Umbilical cord (tissue), 2 donors: ENCODE measurements around the gene PIM1. TPM values are rescaled to one million over a fixed set of nuclear protein-coding genes. Genes with fewer than 3 reads are reported as not detected.
"Not testable (repeated sequence)": the region's sequence is repeated elsewhere in the genome, so short reads cannot be mapped to it uniquely, and the experiment has no call there.

ENCODE experiments used
- DNase-seq: peaks from one replicate; pipeline ENCODE4 v3.0.0-alpha.2; 2015; ENCODE audit warnings: low spot score
- total RNA-seq: library from RNA; depleted of rRNA; stranded (reverse); fragments of >200 nt; gene quantifications from one replicate; pipeline ENCODE4 v1.2.3, GENCODE V29; 2014; ENCODE audit warnings: low replicate concordance; ENCODE audit not compliant: insufficient read depth

The PIM1 gene
- total RNA-seq: 52.0 TPM

DNA sequence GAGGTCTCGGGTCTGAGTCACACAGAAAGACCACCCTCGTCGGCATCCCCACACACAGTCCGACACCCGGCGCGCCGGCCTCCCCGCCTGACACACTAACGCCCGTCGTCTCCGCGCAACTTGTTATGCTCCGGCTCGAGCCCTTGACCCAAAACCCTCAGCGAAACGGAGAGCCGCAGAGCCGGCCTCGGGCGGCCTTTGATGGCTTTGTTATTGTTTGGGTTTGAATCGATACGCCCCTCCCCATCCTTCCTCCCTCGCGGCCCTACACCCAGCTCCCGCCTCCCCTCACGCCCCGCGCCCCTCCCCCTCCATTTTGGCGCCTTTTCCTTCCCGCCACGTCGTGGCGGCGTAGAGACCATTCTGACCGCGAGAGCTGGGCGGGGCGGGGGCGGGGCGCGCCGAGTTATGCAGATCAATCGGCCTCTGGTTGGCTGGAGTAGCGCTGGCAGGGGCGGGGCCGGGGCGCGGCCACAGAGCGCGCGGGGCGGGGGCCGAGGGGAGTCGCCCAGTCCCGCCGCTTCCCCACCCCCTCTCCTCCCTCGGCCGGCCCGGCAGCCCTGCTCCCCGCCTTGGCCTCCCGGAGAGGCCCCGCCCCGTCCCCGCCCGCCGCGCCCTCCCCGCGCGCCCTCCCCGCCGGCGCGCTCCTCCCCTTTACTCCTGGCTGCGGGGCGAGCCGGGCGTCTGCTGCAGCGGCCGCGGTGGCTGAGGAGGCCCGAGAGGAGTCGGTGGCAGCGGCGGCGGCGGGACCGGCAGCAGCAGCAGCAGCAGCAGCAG is at the start of gene PIM1:
TSS of gene PIM1 (plus strand) at position 657 of the 777 bp plus-strand sequence. CDS start 424 bp downstream, outside the sequence.
- peak; percentile 99 for DNase-seq

DNA sequence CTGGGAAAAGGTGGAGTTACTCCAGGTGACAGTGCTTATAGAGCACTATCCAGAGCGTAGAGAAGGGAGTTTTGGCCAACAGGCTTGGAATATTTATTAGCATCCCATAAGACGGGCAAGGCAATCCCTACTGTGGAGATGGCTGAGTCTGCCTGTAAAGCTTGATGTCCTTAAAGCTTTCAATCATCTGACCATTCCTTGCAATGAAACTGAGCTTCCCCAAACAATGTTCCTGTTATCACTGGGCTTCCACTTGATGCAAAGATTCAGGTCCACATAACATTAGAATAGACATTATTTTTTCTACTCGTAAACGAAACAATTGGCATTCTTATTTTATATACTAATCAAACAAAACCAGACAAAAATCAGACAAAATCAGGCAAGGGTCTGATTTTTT is 48.4 kb upstream of the PIM1 start:
- no peak for DNase-seq

DNA sequence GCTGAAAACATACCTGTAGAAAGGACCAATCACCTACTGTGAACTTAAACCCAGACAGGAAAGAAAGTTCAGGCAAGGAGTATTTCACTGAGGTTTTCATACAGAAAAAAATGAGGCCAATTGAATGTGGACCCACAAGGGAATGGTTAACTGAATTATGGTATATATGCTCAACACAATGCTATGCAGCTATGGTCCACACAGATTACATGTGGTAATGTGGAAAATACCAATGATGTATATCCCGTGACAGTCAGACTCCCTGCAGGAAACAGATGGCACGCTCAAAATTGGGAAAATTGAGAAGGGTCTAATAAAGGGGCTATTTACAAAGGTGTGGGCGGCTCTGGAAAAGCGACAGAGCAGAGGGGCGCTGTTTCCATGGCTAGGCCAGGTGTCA is 47.1 kb upstream of the PIM1 start:
- DNase-seq: no peak

DNA sequence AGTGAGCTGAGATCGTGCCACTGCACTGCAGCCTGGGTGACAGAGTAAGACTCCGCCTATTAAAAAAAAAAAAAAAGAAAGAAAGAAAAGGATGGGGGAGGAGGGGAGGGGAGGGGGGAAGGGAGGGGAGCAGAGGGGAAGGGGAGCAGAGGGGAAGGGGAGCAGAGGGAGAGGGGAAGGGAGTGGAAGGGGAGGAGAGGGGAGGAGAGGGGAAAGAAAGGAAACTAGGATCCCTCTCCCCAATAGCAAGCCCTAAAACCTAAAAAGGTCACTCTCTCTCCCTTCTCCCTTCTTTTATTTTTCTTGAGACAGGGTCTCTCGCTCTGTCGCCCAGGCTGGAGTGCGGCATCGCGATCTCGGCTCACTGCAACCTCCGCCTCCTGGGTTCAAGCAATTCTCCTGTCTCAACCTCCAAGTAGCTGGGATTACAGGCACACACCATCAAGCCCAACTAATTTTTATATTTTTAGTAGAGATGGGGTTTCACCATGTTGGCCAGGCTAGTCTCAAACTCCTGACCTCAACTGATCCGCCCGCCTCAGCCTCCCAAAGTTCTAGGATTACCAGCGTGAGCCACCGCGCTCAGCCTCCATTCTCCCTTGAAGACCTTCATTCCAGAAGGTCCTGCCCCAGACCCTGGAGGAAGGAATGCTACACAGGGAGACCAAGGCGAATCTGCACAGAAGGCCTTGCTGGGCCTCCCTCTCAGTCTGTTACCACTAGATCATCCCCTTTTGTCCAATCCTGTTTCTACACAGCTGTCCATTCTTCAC is 45.8 kb upstream of the PIM1 start:
- no peak for DNase-seq

GRCh38 chr6:37125774-37126492 is 44.0 kb upstream of the PIM1 start:
- peak; percentile 44 for DNase-seq

DNA sequence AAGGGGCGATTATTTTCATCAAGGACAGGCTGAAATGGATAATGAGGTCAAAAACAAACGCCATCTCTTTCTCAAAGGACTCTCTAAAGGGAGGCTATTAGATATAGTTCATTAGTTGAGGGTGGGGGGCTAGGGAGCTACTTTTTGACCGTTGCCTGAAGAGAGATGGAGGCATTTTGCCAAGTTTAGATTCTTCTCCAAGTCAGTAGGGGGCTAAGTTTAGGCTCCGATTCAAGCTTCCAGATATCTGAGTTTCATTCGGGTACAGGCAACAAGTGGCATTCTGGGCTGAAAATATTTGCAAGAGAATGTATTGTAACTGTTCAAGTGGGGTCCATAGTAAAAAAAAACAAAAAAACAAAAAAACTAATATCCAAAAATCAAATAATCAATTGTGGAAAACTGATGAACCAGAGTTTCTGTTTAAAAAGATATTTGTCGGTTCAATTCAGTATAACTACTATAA is 43.4 kb upstream of the PIM1 start:
- DNase-seq: no peak

DNA sequence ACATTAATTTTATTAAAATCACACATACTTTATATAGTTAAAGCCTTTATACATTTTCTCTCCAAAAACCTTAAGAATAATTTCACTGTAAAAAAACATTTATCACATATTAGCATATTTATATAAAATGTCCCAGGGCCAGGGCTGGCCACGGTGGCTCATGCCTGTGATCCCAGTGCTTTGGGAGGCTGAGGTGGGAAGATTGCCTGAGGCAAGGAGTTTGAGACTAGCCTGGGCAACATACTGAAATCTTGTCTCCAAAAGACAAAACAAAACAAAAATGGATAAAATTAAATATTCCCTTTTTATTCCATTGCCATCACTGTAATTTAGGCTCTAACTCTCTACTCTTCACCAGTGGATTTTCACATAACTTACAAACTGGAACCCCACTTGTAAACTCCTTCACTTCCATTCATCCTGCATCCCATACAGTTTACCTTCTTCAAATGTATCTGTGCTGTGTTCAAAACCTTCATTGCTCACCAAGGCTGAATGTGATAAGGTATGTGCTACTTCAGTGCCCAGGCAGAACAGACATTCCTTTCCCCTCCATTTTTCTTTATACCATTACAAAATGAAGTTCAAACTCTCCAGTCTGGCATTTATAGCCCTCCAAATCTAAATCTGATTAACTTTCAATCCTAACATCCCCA is 42.9 kb upstream of the PIM1 start:
- no peak for DNase-seq

DNA sequence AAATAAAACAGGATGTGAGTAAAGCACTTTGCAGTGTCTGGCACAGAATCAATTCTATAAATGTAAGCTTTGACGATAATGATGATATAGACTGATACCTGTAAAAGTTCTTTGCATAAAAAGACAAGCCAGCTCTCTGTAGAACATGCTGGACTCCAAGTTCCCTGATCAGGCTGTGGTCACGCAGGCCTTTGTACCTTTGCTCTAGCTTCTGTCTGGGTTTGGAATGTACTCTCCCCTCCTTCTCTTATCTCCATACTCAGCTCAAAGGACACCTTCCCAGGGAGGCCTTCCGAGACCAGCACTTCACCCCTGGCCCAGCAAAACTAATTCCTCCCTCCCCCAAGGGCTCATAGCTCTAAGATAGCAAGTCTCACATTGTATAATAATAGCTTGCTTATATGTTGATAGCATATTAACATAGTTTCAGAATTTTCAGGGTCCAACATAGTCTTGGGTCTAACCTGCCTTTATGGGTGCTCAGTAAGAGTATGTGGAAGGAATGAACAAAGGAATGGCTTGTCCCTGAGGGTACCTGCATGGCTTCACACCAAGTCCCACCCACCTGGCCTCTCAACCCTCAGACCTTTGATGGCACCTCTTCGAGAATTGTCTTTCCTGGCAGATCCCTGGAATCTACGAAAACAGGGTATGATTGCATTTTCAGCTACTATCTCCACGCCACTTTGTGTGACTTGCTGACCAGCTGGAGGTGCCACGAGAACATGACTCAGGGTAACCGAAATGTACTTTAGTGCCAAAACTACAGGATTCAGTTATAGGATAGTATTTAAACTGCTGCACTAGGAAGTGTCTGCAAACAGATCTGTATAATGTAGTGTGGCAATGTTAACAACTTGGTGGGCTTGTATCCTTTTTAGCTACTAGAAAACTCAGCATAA is 41.7 kb upstream of the PIM1 start:
- DNase-seq: peak; percentile 36

DNA sequence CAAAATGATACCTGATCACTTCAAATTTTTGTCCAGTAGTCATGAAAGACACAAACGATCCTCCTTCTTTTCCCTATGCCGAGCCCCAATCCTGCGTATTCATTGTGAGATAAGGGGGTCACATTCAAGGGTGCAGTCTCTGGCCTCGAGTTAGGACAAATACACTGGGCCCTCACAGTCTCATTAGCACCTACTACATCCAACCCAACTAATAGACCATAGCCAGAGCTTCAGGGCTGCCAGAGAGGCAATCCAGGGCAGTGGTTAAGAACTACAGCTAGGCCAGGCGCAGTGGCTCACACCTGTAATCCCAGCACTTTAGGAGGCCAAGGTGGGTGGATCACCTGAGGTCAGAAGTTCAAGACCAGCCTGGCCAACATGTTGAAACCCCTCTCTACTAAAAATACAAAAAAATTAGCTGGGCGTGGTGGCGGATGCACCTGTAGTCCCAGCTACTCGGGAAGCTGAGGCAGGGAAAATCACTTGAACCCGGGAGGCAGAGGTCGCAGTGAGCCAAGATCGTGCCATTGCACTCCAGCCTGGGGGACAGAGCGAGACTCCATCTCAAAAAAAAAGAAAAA is 41.0 kb upstream of the PIM1 start:
- DNase-seq: not testable (repeated sequence)

GRCh38 chr6:37129566-37129965 is 40.4 kb upstream of the PIM1 start:
- DNase-seq: no peak

- no peak for DNase-seq
Measured at GRCh38 chr6:37130704-37131103, 39.2 kb upstream of the PIM1 start.

DNA sequence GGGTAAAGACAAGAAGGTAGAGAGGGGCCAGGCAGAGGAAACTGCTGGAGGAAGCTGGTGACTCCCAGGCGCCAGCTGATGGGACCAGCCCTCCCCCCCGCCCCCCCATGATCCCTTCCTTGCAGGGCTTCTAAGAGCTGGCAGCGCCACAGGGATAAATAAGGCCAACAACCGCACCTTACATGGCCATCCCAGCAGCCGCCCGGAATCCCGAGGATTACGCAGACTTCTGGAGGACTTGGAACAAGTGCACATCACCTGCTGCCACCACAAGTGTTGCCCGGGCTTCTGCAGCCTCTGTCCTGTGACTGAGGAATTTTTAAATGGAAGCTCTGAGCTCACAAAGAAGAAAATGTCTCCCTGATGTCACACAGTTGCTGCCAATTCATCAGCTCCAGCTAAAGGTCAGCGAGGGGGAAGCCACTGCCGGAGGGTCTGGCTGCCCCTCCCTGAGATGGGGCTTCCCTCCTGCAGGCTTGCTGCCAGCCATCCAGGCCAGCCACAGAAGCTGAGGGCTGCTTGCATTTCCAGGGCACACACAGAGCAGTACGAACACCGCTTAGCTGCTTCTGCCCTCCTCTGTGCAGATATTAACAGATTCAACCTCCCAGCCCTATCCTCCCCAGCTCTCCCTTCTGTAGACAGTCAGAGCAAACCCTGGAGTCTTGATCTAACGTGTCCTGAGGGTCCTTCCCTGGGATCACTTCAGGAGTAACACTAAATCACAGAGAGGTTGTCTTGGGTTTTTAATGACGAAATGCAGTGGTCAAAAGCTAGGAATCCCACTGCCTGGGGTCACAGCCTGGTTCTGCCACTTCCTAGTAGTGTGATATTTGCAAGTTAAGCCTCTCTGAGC is 38.6 kb upstream of the PIM1 start:
- peak; percentile 48 for DNase-seq

GRCh38 chr6:37131960-37132253 is 38.0 kb upstream of the PIM1 start:
- no peak for DNase-seq

DNA sequence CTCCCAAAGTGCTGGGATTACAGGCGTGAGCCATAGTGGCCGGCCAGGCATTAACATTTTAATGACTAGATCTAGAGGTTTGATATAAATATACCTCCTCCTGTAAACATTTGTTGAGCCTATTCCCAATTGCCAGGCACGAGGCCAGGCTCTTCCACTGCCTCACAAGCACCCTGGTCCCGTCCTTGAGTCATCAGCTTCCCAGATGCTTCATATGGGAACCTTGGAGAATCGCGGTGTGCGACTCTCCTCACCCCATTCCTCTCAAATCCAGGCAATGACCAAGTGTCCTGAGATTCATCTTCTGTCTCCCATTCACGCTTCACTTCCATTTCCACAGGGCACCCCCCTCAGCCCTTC is 35.9 kb upstream of the PIM1 start:
- DNase-seq: peak; percentile 33

DNA sequence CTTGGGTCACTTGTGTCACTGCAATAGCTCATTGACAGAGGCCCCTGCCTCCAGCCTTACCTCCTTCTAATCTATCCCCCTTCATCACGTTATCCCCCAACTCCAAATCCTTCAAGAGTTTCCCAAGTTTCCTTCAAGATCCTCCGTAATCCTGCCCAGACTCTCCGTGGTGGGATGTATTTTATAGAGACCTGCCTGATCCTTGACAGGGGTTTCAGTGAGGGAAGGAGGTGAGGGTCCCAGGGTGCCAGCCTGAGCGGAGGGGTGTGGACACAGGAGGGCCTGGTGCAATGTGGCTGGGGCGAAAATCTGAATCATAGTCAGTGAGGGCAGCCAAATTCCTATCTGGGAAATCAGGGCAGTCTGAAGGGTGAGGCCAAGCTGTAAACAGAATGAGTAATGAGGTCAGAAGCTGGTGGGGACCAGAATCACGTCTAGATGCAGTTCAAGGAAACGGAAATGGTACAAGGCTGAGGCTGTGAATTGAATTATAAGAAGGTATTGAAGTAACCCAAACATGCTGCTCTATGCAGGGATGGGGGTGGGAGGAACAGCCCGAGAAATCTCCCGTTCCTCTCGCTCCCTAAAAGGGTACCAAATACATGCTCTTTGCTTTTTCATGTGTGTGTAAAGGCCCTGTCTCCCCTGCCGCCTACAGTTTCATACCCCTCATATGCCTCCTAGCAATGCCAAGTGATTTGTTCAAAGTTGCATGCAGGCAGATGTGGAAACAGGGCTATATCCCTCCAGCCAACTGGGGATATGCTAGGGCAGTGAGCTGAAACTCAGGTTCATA is 35.4 kb upstream of the PIM1 start:
- peak; percentile 89 for DNase-seq

- no peak for DNase-seq
Measured at GRCh38 chr6:37135835-37136694, 33.9 kb upstream of the PIM1 start.

DNA sequence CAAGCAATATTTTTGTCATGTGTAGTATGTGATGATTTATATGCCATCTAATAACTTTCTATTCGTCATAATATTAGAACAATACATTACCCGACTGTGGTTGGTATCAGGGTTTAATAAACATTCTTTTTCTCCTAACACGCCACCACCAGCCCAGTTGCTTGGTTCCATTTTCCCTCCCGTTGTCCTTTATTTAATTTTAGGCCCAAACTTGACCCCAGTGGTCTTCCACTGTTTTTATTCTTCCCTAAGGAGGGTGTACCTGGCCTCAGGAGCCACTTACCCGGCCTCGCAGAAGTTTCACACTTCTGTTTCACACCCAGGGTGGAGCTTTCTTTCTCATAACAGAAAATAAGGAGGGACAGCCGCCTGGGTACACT is 33.1 kb upstream of the PIM1 start:
- no peak for DNase-seq
